ENCODE results near the gene CTBP2. TPM values are rescaled to one million over a fixed set of nuclear protein-coding genes. Genes with fewer than 3 reads are reported as not detected.
"Not testable (repeated sequence)": the region's sequence is repeated elsewhere in the genome, so short reads cannot be mapped to it uniquely, and the experiment has no call there.

CTBP2 gene
- total RNA-seq, 2 experiments from 2014 or later, result 0.17 TPM; not detected in 1

DNA sequence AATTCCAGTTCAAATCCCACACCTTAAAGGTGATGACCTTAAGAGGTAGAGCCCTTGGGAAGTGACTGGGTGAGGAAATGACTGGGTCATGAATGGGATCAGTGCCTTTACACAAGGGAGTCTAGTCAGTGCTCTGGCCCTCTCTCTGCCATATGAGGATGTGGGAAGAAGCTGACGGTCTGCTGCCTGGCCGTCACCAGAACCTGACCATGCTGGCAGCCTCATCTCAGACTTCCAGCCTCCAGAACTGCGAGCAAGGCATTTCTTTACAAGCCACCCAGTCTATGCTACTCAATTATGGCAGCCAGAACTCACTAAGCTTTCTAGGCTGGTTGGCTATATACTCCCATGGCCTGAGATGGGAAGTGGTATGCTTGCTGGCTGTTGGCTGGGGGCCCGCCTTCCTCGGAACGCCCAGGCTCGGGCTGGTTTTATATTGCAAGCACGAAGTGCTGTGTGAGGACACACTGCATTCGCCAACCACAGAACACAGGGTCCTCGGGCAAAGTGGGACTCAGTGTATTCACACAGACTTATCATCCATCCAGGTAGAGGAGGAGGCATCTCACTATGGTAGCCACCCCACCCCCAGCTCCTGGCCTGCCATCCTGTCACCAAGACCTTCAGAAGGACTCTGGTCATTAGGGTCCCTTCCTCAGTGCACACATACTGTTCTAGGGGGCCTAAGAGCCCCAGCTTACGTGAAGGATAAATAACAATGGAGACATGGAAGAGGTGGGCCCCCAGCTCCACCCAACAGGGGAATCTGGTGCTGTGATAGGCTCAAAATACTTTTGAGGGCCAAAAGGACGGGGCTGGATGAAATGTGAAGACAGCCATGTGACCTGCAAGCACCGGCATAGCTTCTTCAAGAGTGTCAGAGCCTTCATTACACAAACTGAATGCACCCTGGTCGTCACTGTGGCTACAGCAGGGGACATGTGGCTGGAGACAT is 169.4 kb downstream of the CTBP2 start:
- no peak overlapping the region for H3K4me3 Mint-ChIP-seq
- H3K27ac ChIP-seq (ENCODE audit: low read depth in 1 of 2, low read length in 2 of 2), result no peak overlapping the region
- intact Hi-C loops (cut with DNase I, micrococcal nuclease), result no loop called here

DNA sequence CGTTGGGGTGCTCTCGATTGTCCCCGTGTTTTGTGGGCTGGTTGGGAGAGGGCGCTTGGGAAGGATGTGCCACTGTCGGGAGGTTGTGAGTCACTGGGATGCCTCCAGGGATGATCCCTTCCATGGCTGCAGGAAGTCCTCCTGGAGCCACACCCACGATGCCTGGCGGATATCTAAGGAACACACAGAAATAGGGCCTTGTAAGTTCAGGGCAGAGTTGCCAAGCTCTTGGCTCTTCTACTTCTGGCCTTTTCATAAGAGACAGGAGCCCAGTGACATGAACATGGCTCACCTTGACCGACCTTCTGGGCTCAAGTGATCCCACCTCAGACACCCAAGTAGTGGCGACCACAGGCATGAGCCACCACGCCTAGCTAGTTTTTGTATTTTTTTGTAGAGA is 170.8 kb downstream of the CTBP2 start:
- H3K27me3 ChIP-seq (ENCODE audit: control insufficient read depth in 1 of 2, insufficient read depth in 2 of 2, low read length in 2 of 2), result no peaks in the 10 kb centered on the region
- H3K9me3 Mint-ChIP-seq, result no peaks in the 10 kb centered on the region
- TF ChIP-seq, protein P1, sequence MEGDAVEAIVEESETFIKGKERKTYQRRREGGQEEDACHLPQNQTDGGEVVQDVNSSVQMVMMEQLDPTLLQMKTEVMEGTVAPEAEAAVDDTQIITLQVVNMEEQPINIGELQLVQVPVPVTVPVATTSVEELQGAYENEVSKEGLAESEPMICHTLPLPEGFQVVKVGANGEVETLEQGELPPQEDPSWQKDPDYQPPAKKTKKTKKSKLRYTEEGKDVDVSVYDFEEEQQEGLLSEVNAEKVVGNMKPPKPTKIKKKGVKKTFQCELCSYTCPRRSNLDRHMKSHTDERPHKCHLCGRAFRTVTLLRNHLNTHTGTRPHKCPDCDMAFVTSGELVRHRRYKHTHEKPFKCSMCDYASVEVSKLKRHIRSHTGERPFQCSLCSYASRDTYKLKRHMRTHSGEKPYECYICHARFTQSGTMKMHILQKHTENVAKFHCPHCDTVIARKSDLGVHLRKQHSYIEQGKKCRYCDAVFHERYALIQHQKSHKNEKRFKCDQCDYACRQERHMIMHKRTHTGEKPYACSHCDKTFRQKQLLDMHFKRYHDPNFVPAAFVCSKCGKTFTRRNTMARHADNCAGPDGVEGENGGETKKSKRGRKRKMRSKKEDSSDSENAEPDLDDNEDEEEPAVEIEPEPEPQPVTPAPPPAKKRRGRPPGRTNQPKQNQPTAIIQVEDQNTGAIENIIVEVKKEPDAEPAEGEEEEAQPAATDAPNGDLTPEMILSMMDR (IDR thresholded peaks at IDR 0.05), result no peak
- no peak overlapping the region for H3K27ac Mint-ChIP-seq
- H3K27me3 Mint-ChIP-seq, result no peaks in the 10 kb centered on the region
- no peak overlapping the region for H3K4me3 ChIP-seq (ENCODE audit: low read length)
- H3K36me3 Mint-ChIP-seq (ENCODE audit: low read depth), result peaks cover 54% of the 10 kb centered on the region
- intact Hi-C loops (cut with DNase I, micrococcal nuclease), result no loop called here
- no peaks in the 10 kb centered on the region for H3K4me1 ChIP-seq (ENCODE audit: insufficient read depth, low read length)
- DNase-seq (no peak), ATAC-seq (ENCODE audit: poor library complexity) (no peak)
- H3K9me3 ChIP-seq (ENCODE audit: control insufficient read depth in 1 of 2, insufficient read depth in 1 of 2, low read length in 2 of 2), result peaks cover 0 to 3% of the 10 kb centered on the region in 2 experiments
- no peak overlapping the region for H3K4me3 Mint-ChIP-seq
- ChIA-PET CTCF (no interaction called here), POLR2A (no interaction called here)
- no peaks in the 10 kb centered on the region for H3K4me1 Mint-ChIP-seq (ENCODE audit: low read depth)
- H3K27ac ChIP-seq (ENCODE audit: low read depth in 1 of 2, low read length in 2 of 2), result no peak overlapping the region
- peaks cover 28% of the 10 kb centered on the region for H3K36me3 ChIP-seq (ENCODE audit: insufficient read depth, low read length)

More for the DNA sequence above, 169.4 kb downstream of the CTBP2 start:
- Mint-ChIP-seq H3K36me3 (ENCODE audit: low read depth) (peaks cover 40% of the 10 kb centered on the region), H3K27ac (no peak overlapping the region), H3K4me1 (ENCODE audit: low read depth) (no peaks in the 10 kb centered on the region), H3K27me3 (no peaks in the 10 kb centered on the region), H3K9me3 (no peaks in the 10 kb centered on the region)
- ATAC-seq (ENCODE audit: poor library complexity) (no peak), DNase-seq (no peak)
- peaks cover 0 to 3% of the 10 kb centered on the region in 2 experiments for H3K9me3 ChIP-seq (ENCODE audit: control insufficient read depth in 1 of 2, insufficient read depth in 1 of 2, low read length in 2 of 2)
- H3K4me1 ChIP-seq (ENCODE audit: insufficient read depth, low read length), result no peaks in the 10 kb centered on the region
- ChIA-PET POLR2A (no interaction called here), CTCF (interaction anchor here (0.6 kb wide), 2 partner anchors 9 to 1388 kb away, joined by 3 to 4 read pairs; no protein-coding TSS in a partner anchor)
- no peaks in the 10 kb centered on the region for H3K27me3 ChIP-seq (ENCODE audit: control insufficient read depth in 1 of 2, insufficient read depth in 2 of 2, low read length in 2 of 2)
- TF ChIP-seq, protein P1 (IDR thresholded peaks at IDR 0.05), result no peak
- H3K36me3 ChIP-seq (ENCODE audit: insufficient read depth, low read length), result peaks cover 15% of the 10 kb centered on the region
- H3K4me3 ChIP-seq (ENCODE audit: low read length), result no peak overlapping the region

DNA sequence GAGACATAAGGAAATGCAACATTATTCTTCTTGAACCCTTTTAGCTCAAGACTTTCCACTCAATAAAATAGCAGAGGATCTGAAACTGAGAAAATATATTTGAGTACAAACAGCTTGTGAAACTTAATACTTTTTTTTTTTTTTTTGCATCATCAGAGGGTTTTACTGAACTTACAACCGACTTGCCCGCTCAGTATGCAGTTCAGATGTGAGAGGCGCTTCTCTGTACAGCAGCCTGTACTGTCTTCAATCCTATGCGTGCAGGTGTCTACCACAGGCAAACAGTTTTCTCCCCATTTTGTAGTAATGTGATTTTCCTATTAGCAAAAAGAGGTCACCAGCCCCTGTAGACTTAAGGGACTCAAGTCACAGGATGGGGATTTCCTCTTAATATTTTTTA is 171.6 kb downstream of the CTBP2 start:
- H3K27me3 ChIP-seq (ENCODE audit: control insufficient read depth in 1 of 2, insufficient read depth in 2 of 2, low read length in 2 of 2); H3K27ac ChIP-seq (ENCODE audit: low read depth in 1 of 2, low read length in 2 of 2); H3K4me1 ChIP-seq (ENCODE audit: insufficient read depth, low read length); ATAC-seq (ENCODE audit: poor library complexity); H3K9me3 ChIP-seq (ENCODE audit: control insufficient read depth in 1 of 2, insufficient read depth in 1 of 2, low read length in 2 of 2); POLR2A ChIA-PET; H3K9me3 Mint-ChIP-seq; H3K4me3 ChIP-seq (ENCODE audit: low read length); intact Hi-C loops (cut with DNase I, micrococcal nuclease); H3K4me3 Mint-ChIP-seq; CTCF ChIA-PET; DNase-seq; H3K27me3 Mint-ChIP-seq; H3K4me1 Mint-ChIP-seq (ENCODE audit: low read depth); H3K27ac Mint-ChIP-seq: not testable (repeated sequence)
- H3K36me3 Mint-ChIP-seq (ENCODE audit: low read depth), result peaks cover 62% of the 10 kb centered on the region
- peaks cover 35% of the 10 kb centered on the region for H3K36me3 ChIP-seq (ENCODE audit: insufficient read depth, low read length)

Measured in CD4-positive, alpha-beta T cell (primary cell).